NCI-H526 treated with DMSO at 0.1 percent for 48 hours (cell line): Measurements from ENCODE around the gene PAM.

Experiments
- DNase-seq: peaks from one replicate; lab custom pipeline; 2025; lab: John Stamatoyannopoulos, UW

Gene PAM

GRCh38 chr5:102781786-102782185, 26.7 kb downstream of the PAM start:
- DNase-seq = no peak

- no peak for DNase-seq
Measured at GRCh38 chr5:102782217-102782872, 27.2 kb downstream of the PAM start.

GRCh38 chr5:102787134-102787533, 32.0 kb downstream of the PAM start:
- no peak for DNase-seq

GRCh38 chr5:102788788-102789187, 33.7 kb downstream of the PAM start:
- no peak for DNase-seq

- no peak for DNase-seq
Measured at GRCh38 chr5:102789469-102789868, 34.4 kb downstream of the PAM start.

GRCh38 chr5:102790748-102791147, 35.6 kb downstream of the PAM start:
- no peak for DNase-seq

- peak; percentile 15 for DNase-seq
Measured at GRCh38 chr5:102792705-102793104, 37.6 kb downstream of the PAM start.

- no peak for DNase-seq
Measured at GRCh38 chr5:102794047-102794446, 38.9 kb downstream of the PAM start.

- DNase-seq = peak; percentile 20
Measured at GRCh38 chr5:102794677-102795331, 39.7 kb downstream of the PAM start.

GRCh38 chr5:102795526-102795925, 40.4 kb downstream of the PAM start:
- no peak for DNase-seq

GRCh38 chr5:102796009-102796408, 40.9 kb downstream of the PAM start:
- peak; percentile 51 for DNase-seq

- DNase-seq = peak; percentile 36
Measured at GRCh38 chr5:102796498-102796897, 41.4 kb downstream of the PAM start.

- DNase-seq = peak; percentile 58
Measured at GRCh38 chr5:102797322-102797884, 42.3 kb downstream of the PAM start.

GRCh38 chr5:102798104-102798785, 43.1 kb downstream of the PAM start:
- peak; percentile 25 for DNase-seq

- DNase-seq = no peak
Measured at GRCh38 chr5:102799017-102799416, 43.9 kb downstream of the PAM start.

- DNase-seq = no peak
Measured at GRCh38 chr5:102800427-102800826, 45.3 kb downstream of the PAM start.

- DNase-seq = no peak
Measured at GRCh38 chr5:102801371-102801770, 46.3 kb downstream of the PAM start.

GRCh38 chr5:102802708-102803458, 47.8 kb downstream of the PAM start:
- no peak for DNase-seq

GRCh38 chr5:102807878-102808502, 52.9 kb downstream of the PAM start:
- DNase-seq = no peak

- DNase-seq = no peak
Measured at GRCh38 chr5:102809033-102809432, 53.9 kb downstream of the PAM start.

GRCh38 chr5:102811972-102812371, 56.9 kb downstream of the PAM start:
- no peak for DNase-seq

- DNase-seq = no peak
Measured at GRCh38 chr5:102813740-102814139, 58.6 kb downstream of the PAM start.
